A549 (cell line): Measurements from ENCODE around the gene STAT5A. TPM values are rescaled to one million over a fixed set of nuclear protein-coding genes. Genes with fewer than 3 reads are reported as not detected.

Experiments
- ATAC-seq, 2 experiments: fragments of 200-7000 bp in 1 of 2; fragments of >200 bp in 1 of 2; cut with Nextera tagmentation in 1 of 2; cut with Tn5 transposase in 1 of 2; 3 replicates each; pipeline versions ENCODE4 v1.8.0 to v1.9.1; 2018 to 2020; ENCODE audit warnings: mild to moderate bottlenecking in 1 of 2, moderate library complexity in 1 of 2
- CTCF ChIA-PET: fragments of 300-600 bp; sonication (Branson Sonifier 250); formaldehyde crosslinking; extraction: SDS; loops from one replicate; lab custom pipeline; 2021; ENCODE audit warnings: antibody characterized with exemption, inconsistent platforms; lab: Yijun Ruan, JAX
- POLR2A ChIA-PET: fragments of 350-600 bp; formaldehyde crosslinking; extraction: SDS; loops from one replicate; lab custom pipeline; 2021; ENCODE audit warnings: antibody characterized with exemption, inconsistent platforms; lab: Yijun Ruan, JAX
- DNase-seq, 2 experiments: peaks; one replicate each; pipeline versions ENCODE4 v3.0.0 to v3.0.0-alpha.2; 2011 to 2016; ENCODE audit warnings: low read depth in 1 of 2, low spot score in 1 of 2
- FAIRE-seq: peaks from 2 replicates; lab custom pipeline; 2011; peaks lifted over from hg19 to GRCh38; lab: Jason Lieb, UNC
- H3K27ac ChIP-seq, 2 experiments: fragments of >200 bp; sonication (Bioruptor Twin); formaldehyde crosslinking; 3 replicates each; pipeline ENCODE4 v1.5.1; 2016 to 2017
- H3K4me1 ChIP-seq: fragments of >200 bp; sonication (Bioruptor Twin); formaldehyde crosslinking; 3 replicates; pipeline ENCODE4 v1.6.1; 2016
- H3K4me2 ChIP-seq: fragments of >200 bp; sonication (Bioruptor Twin); formaldehyde crosslinking; 3 replicates; pipeline ENCODE4 v1.6.1; 2016
- H3K4me3 ChIP-seq: fragments of >200 bp; sonication (Bioruptor Twin); formaldehyde crosslinking; 3 replicates; pipeline ENCODE4 v1.5.1; 2016
- H3K9me3 ChIP-seq: fragments of >200 bp; sonication (Bioruptor Twin); formaldehyde crosslinking; 3 replicates; pipeline ENCODE4 v1.6.1; 2016
- BHLHE40 ChIP-seq: IDR thresholded peaks from 2 replicates; pipeline ENCODE4 v1.6.1; 2012; ENCODE audit warnings: low read depth, low read length, inconsistent platforms
- CHD4 ChIP-seq: fragments of 200-600 bp; sonication (generic); IDR thresholded peaks from 2 replicates; pipeline ENCODE4 v1.6.1; 2016; ENCODE audit warnings: antibody characterized with exemption, mild to moderate bottlenecking, borderline replicate concordance
- E2F6 ChIP-seq: IDR thresholded peaks from 2 replicates; pipeline ENCODE4 v1.6.1; 2012; ENCODE audit warnings: low read depth, borderline replicate concordance
- EHMT2 ChIP-seq: fragments of 200-600 bp; sonication (generic); IDR thresholded peaks from 2 replicates; pipeline ENCODE4 v1.6.1; 2016; ENCODE audit warnings: antibody characterized with exemption, low read depth, mild to moderate bottlenecking, moderate library complexity
- FOSB ChIP-seq: fragments of 250-450 bp; sonication (Bioruptor Pico); IDR thresholded peaks from 2 replicates; pipeline ENCODE4 v1.5.0; 2020; ENCODE audit warnings: mild to moderate bottlenecking, moderate library complexity
- FOSL2 ChIP-seq, 2 experiments: fragments of 450-650 bp in 1 of 2; fragments of >200 bp in 1 of 2; sonication (Bioruptor Twin) in 1 of 2; formaldehyde crosslinking; IDR thresholded peaks; 2 replicates each; pipeline versions ENCODE4 v1.5.0 to v1.6.1; 2016 to 2020; ENCODE audit warnings: mild to moderate bottlenecking in 1 of 2, moderate library complexity in 1 of 2
- HDAC2 ChIP-seq: fragments of 200-600 bp; sonication (generic); IDR thresholded peaks from 2 replicates; pipeline ENCODE4 v1.6.1; 2016
- HOXB5 ChIP-seq: fragments of 250-450 bp; sonication (Bioruptor Pico); IDR thresholded peaks from 2 replicates; pipeline ENCODE4 v1.5.0; 2020; ENCODE audit warnings: mild to moderate bottlenecking, moderate library complexity
- KDM1A ChIP-seq: fragments of 200-600 bp; sonication (generic); IDR thresholded peaks from 2 replicates; pipeline ENCODE4 v1.6.1; 2016; ENCODE audit warnings: low read depth, mild to moderate bottlenecking
- MAFK ChIP-seq: fragments of 450-650 bp; IDR thresholded peaks from 2 replicates; pipeline ENCODE4 v1.6.1; 2014; ENCODE audit not compliant: partially characterized antibody
- MYC ChIP-seq: IDR thresholded peaks from 2 replicates; pipeline ENCODE4 v1.6.1; 2012; ENCODE audit warnings: mild to moderate bottlenecking, inconsistent platforms, low read length, improper control_type of control experiment, borderline replicate concordance
- NFE2L2 ChIP-seq: fragments of 150-350 bp; conservative IDR thresholded peaks from 2 replicates; pipeline ENCODE4 v1.6.1; 2014; ENCODE audit warnings: low read length
- PHF8 ChIP-seq: fragments of 200-600 bp; sonication (generic); IDR thresholded peaks from 2 replicates; pipeline ENCODE4 v1.6.1; 2016; ENCODE audit warnings: low read depth, mild to moderate bottlenecking, antibody characterized with exemption, moderate library complexity, borderline replicate concordance
- POLR2A ChIP-seq: IDR thresholded peaks from 2 replicates; pipeline ENCODE4 v1.6.1; 2012; ENCODE audit warnings: mild to moderate bottlenecking, low read length
- RAD21 ChIP-seq, 2 experiments: fragments of >200 bp in 1 of 2; sonication (Bioruptor Twin) in 1 of 2; formaldehyde crosslinking in 1 of 2; IDR thresholded peaks in 1 of 2; conservative IDR thresholded peaks in 1 of 2; 2 replicates in 1 of 2; 3 replicates in 1 of 2; pipeline ENCODE4 v1.6.1; 2012 to 2018; ENCODE audit warnings: inconsistent platforms in 1 of 2
- RARB ChIP-seq: fragments of 250-450 bp; sonication (Bioruptor Pico); IDR thresholded peaks from 2 replicates; pipeline ENCODE4 v1.8.0; 2021; ENCODE audit warnings: mild to moderate bottlenecking, moderate library complexity
- RCOR1 ChIP-seq: fragments of 150-350 bp; IDR thresholded peaks from 2 replicates; pipeline ENCODE4 v1.6.1; 2014; ENCODE audit warnings: antibody characterized with exemption, low read length, low read depth
- RFX5 ChIP-seq: fragments of 450-650 bp; IDR thresholded peaks from 2 replicates; pipeline ENCODE4 v1.7.1; 2014; ENCODE audit warnings: antibody characterized with exemption, mild to moderate bottlenecking, moderate library complexity
- SMC3 ChIP-seq: fragments of >200 bp; sonication (Bioruptor Twin); formaldehyde crosslinking; IDR thresholded peaks from 3 replicates; pipeline ENCODE4 v1.6.1; 2018; ENCODE audit warnings: inconsistent platforms
- TFCP2L1 ChIP-seq: fragments of 250-450 bp; sonication (Bioruptor Pico); IDR thresholded peaks from 2 replicates; pipeline ENCODE4 v1.5.0; 2021; ENCODE audit warnings: mild to moderate bottlenecking
- TP53 ChIP-seq: fragments of 250-450 bp; sonication (Bioruptor Pico); IDR thresholded peaks from 2 replicates; pipeline ENCODE4 v1.5.0; 2021; ENCODE audit warnings: mild to moderate bottlenecking, moderate library complexity
- USF2 ChIP-seq: fragments of 450-650 bp; IDR thresholded peaks from 2 replicates; pipeline ENCODE4 v1.6.1; 2014; ENCODE audit warnings: antibody characterized with exemption
- WGBS: methylation state at CpG from one replicate; pipeline ENCODE4 v1.1.6; 2017; ENCODE audit errors: missing lambda C conversion rate; 5-methylcytosine and 5-hydroxymethylcytosine counted together
- polyA plus RNA-seq, 4 experiments: library from polyadenylated mRNA; depleted of rRNA in 3 of 4; stranded (reverse); fragments of >200 nt; fragmentation: RNase III in 1 of 4; extraction: RNeasy Plus Mini Kit Qiagen cat#74134 plus additional on column Dnase treatment in 1 of 4; gene quantifications; 2 replicates in 3 of 4; 3 replicates in 1 of 4; pipeline ENCODE4 v1.2.3, GENCODE V29; 2011 to 2017
- TF ChIP-seq, protein P1 (sequence below): IDR thresholded peaks from 2 replicates; pipeline ENCODE4 v1.6.1; 2012
- TF ChIP-seq, protein P2 (sequence below): fragments of 150-350 bp; IDR thresholded peaks from 2 replicates; pipeline ENCODE4 v1.6.1; 2014; ENCODE audit warnings: low read depth, mild to moderate bottlenecking, low read length
- TF ChIP-seq, protein P3 (sequence below): fragments of 200-600 bp; sonication (generic); IDR thresholded peaks from 2 replicates; pipeline ENCODE4 v1.6.1; 2016; ENCODE audit warnings: antibody characterized with exemption, mild to moderate bottlenecking, moderate library complexity

The STAT5A gene
- polyA plus RNA-seq, 2 of the 4 experiments (the other 2 are of a cell fraction) = 2.2 to 4.0 TPM

GRCh38 chr17:42338427-42338985 is 50.2 kb downstream of the STAT5A start:
- H3K4me3 ChIP-seq = no peak overlapping the region
- POLR2A ChIA-PET = no interaction called here
- ATAC-seq (no peak), FAIRE-seq (no peak), DNase-seq (no peak)
- whole genome bisulfite sequencing = over 99% methylated on average over 4 of the region's 4 CpGs
- peaks cover 21% of the 10 kb centered on the region for H3K4me1 ChIP-seq
- CTCF ChIA-PET = interaction anchor here (0.7 to 3.2 kb wide), 3 partner anchors 68 to 189 kb away, joined by 3 to 19 read pairs (median 6); no protein-coding TSS in a partner anchor
- no peaks in the 10 kb centered on the region for H3K9me3 ChIP-seq
- TF ChIP-seq SMC3 (no peak), RCOR1 (no peak), MAFK (no peak), CHD4 (no peak), RAD21 (conservative IDR thresholded peaks at IDR 0.05 in 1 of 2, IDR thresholded peaks at IDR 0.05 in 1 of 2) (no peak), MYC (no peak), TP53 (CRISPR knock-in tag) (no peak), BHLHE40 (no peak), TFCP2L1 (no peak), RFX5 (no peak), FOSL2 (IDR thresholded peaks at IDR 0.05) (no peak), FOSL2 (CRISPR knock-in tag; IDR thresholded peaks at IDR 0.05) (no peak)
- TF ChIP-seq, protein P1, sequence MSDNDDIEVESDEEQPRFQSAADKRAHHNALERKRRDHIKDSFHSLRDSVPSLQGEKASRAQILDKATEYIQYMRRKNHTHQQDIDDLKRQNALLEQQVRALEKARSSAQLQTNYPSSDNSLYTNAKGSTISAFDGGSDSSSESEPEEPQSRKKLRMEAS = no peak
- TF ChIP-seq, protein P2, sequence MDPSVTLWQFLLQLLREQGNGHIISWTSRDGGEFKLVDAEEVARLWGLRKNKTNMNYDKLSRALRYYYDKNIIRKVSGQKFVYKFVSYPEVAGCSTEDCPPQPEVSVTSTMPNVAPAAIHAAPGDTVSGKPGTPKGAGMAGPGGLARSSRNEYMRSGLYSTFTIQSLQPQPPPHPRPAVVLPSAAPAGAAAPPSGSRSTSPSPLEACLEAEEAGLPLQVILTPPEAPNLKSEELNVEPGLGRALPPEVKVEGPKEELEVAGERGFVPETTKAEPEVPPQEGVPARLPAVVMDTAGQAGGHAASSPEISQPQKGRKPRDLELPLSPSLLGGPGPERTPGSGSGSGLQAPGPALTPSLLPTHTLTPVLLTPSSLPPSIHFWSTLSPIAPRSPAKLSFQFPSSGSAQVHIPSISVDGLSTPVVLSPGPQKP = no peak
- H3K4me2 ChIP-seq = no peak overlapping the region
- H3K27ac ChIP-seq = no peak overlapping the region

GRCh38 chr17:42339221-42339620 is 50.9 kb downstream of the STAT5A start:
- no peaks in the 10 kb centered on the region for H3K9me3 ChIP-seq
- no peak overlapping the region for H3K4me2 ChIP-seq
- ATAC-seq (no peak), DNase-seq (no peak), FAIRE-seq (no peak)
- 95% methylated on average over 5 of the region's 5 CpGs for WGBS
- no peak for TF ChIP-seq EHMT2
- no peak for TF ChIP-seq RCOR1
- no peak for TF ChIP-seq HOXB5 (CRISPR knock-in tag)
- no peak for TF ChIP-seq CHD4
- no peak for TF ChIP-seq RARB (CRISPR knock-in tag)
- no peak for TF ChIP-seq MAFK
- TF ChIP-seq E2F6 = no peak
- no peak for TF ChIP-seq TFCP2L1
- TF ChIP-seq, protein P3, sequence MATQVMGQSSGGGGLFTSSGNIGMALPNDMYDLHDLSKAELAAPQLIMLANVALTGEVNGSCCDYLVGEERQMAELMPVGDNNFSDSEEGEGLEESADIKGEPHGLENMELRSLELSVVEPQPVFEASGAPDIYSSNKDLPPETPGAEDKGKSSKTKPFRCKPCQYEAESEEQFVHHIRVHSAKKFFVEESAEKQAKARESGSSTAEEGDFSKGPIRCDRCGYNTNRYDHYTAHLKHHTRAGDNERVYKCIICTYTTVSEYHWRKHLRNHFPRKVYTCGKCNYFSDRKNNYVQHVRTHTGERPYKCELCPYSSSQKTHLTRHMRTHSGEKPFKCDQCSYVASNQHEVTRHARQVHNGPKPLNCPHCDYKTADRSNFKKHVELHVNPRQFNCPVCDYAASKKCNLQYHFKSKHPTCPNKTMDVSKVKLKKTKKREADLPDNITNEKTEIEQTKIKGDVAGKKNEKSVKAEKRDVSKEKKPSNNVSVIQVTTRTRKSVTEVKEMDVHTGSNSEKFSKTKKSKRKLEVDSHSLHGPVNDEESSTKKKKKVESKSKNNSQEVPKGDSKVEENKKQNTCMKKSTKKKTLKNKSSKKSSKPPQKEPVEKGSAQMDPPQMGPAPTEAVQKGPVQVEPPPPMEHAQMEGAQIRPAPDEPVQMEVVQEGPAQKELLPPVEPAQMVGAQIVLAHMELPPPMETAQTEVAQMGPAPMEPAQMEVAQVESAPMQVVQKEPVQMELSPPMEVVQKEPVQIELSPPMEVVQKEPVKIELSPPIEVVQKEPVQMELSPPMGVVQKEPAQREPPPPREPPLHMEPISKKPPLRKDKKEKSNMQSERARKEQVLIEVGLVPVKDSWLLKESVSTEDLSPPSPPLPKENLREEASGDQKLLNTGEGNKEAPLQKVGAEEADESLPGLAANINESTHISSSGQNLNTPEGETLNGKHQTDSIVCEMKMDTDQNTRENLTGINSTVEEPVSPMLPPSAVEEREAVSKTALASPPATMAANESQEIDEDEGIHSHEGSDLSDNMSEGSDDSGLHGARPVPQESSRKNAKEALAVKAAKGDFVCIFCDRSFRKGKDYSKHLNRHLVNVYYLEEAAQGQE = no peak
- no peak for TF ChIP-seq NFE2L2
- no peak for TF ChIP-seq USF2
- no peak for TF ChIP-seq PHF8
- no peak for TF ChIP-seq KDM1A
- no peak for TF ChIP-seq POLR2A
- no peak for TF ChIP-seq HDAC2
- no peak for TF ChIP-seq FOSB (CRISPR knock-in tag)
- H3K4me1 ChIP-seq = peaks cover 21% of the 10 kb centered on the region
- POLR2A ChIA-PET = no interaction called here
- CTCF ChIA-PET = interaction anchor here (0.7 to 3.2 kb wide), 5 partner anchors 26 to 188 kb away, joined by 3 to 19 read pairs (median 5); no protein-coding TSS in a partner anchor
- H3K4me3 ChIP-seq = no peak overlapping the region
- H3K27ac ChIP-seq = no peak overlapping the region
